Bronchial epithelial cell (primary cell): ENCODE measurements around the gene ECI1. TPM values are rescaled to one million over a fixed set of nuclear protein-coding genes. Genes with fewer than 3 reads are reported as not detected.
A peak's percentile ranks its signal among the peaks of the same experiment; 100 is the strongest.

Source experiments
- DNase-seq: peaks from one replicate; pipeline ENCODE4 v3.0.0-alpha.2; 2010; ENCODE audit warnings: low read depth
- FAIRE-seq: peaks from 2 replicates; lab custom pipeline; 2011; peaks lifted over from hg19 to GRCh38; lab: Jason Lieb, UNC
- H3K27me3 ChIP-seq: 2 replicates; pipeline ENCODE4 v1.5.1; 2011; ENCODE audit warnings: low read length; ENCODE audit not compliant: control insufficient read depth, insufficient read depth
- H3K36me3 ChIP-seq: 2 replicates; pipeline ENCODE4 v1.5.1; 2011; ENCODE audit warnings: low read length; ENCODE audit not compliant: control insufficient read depth, insufficient read depth
- H3K4me3 ChIP-seq: 2 replicates; pipeline ENCODE4 v1.5.1; 2011; ENCODE audit warnings: mild to moderate bottlenecking, low read depth, low read length, control low read depth
- total RNA-seq: library from RNA; depleted of rRNA; stranded (reverse); fragments of >200 nt; gene quantifications from 2 replicates; pipeline ENCODE4 v1.2.1, GENCODE V29; 2014
- TF ChIP-seq, protein P1 (sequence below): IDR thresholded peaks from 2 replicates; pipeline ENCODE4 v1.5.1; 2011; ENCODE audit warnings: mild to moderate bottlenecking, moderate library complexity, low read length, control low read depth, inconsistent platforms; ENCODE audit not compliant: insufficient read depth, severe bottlenecking

The ECI1 gene
- total RNA-seq, 1 donor from 2014 or later: 140 TPM

GRCh38 chr16:2212362-2213324 is 38.7 kb downstream of the ECI1 start:
- H3K27me3 ChIP-seq: no peaks in the 10 kb centered on the region
- TF ChIP-seq, protein P1, sequence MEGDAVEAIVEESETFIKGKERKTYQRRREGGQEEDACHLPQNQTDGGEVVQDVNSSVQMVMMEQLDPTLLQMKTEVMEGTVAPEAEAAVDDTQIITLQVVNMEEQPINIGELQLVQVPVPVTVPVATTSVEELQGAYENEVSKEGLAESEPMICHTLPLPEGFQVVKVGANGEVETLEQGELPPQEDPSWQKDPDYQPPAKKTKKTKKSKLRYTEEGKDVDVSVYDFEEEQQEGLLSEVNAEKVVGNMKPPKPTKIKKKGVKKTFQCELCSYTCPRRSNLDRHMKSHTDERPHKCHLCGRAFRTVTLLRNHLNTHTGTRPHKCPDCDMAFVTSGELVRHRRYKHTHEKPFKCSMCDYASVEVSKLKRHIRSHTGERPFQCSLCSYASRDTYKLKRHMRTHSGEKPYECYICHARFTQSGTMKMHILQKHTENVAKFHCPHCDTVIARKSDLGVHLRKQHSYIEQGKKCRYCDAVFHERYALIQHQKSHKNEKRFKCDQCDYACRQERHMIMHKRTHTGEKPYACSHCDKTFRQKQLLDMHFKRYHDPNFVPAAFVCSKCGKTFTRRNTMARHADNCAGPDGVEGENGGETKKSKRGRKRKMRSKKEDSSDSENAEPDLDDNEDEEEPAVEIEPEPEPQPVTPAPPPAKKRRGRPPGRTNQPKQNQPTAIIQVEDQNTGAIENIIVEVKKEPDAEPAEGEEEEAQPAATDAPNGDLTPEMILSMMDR: no peak
- H3K36me3 ChIP-seq: peaks cover 14% of the 10 kb centered on the region
- H3K4me3 ChIP-seq: peak overlapping the region; percentile 65
- DNase-seq (peak; percentile 22), FAIRE-seq (no peak)

GRCh38 chr16:2211923-2212347 is 39.5 kb downstream of the ECI1 start:
- TF ChIP-seq, protein P1: no peak
- FAIRE-seq: no peak
- Histone ChIP-seq H3K4me3 (no peak overlapping the region), H3K36me3 (peaks cover 18% of the 10 kb centered on the region), H3K27me3 (no peaks in the 10 kb centered on the region)
- no peak for DNase-seq

- Histone ChIP-seq H3K36me3 (peaks cover 18% of the 10 kb centered on the region), H3K27me3 (no peaks in the 10 kb centered on the region), H3K4me3 (no peak within 1 kb of the TSS)
- FAIRE-seq (no peak), DNase-seq (no peak)
- TF ChIP-seq, protein P1: no peak
These were observed 40.7 kb downstream of the ECI1 start, which contains the start of gene BRICD5 for GRCh38 chr16:2210386-2211365. BRICD5 (minus strand) TSS chr16:2210863; CDS start chr16:2210833, 30 bp downstream.

- Histone ChIP-seq H3K4me3 (no peak overlapping the region), H3K36me3 (peaks cover 18% of the 10 kb centered on the region), H3K27me3 (no peaks in the 10 kb centered on the region)
- FAIRE-seq: no peak
- no peak for DNase-seq
- TF ChIP-seq, protein P1: no peak
These were observed 41.4 kb downstream of the ECI1 start for GRCh38 chr16:2210009-2210332.

DNA sequence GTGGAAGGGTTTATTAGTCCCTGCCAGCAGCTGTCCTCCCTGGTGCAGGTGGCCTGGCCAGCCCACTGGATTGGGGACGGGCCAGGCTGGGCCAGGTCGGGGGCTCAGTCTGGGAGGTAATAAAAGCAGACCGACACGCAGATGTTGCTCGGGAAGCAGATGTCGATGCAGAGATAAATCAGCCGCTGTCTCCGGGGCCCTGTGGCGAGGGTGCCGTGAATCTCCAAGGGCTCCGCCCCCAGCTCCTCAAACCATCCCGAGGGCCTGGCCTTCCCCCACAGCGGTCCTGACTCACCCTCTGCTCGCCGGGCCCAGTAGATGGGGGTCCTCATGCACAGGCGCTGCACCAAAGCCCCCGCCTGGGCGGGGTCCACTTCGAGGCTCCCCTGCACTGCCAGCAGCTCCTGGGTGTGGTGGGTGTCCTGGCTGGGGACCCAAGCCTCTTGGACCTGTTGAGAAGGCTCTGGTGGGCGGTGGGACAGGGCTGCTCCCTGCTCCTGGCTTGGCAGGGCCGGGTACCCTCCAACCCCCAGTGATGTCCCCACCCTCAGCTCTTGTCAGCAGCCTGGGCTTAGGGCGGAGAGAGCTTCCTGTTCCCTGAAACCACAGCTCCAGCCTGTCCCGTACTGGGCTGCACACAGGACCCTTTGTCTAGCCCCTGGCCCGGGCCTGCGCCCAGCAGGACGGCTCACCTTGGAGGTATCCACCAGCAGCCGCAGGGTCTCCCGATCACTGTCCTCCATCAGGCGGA is 42.0 kb downstream of the ECI1 start:
- Histone ChIP-seq H3K27me3 (no peaks in the 10 kb centered on the region), H3K4me3 (no peak overlapping the region), H3K36me3 (peaks cover 18% of the 10 kb centered on the region)
- TF ChIP-seq, protein P1: no peak
- FAIRE-seq (no peak), DNase-seq (no peak)
